ENCODE measurements around the gene PCDHGC3.

The PCDHGC3 gene

DNA sequence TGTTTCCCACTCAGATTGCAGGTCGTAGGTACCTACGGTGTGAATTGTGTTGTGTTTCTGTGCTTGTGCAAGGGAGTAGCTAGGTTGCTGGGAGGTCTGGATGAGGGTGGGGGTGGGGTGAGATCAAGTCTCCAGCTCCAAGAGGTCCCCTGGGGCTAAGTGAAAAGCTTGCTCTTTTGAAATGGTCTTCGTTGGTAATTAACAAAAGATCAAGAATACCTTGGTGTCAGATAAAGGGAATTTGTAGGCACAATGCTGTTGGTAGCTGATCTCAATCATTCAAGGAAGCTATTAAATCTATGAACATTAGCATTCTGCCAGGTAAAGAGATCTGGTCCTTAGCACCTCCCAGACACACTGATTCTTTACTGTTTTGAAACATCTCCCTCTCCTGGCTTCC, 8.1 kb downstream of the PCDHGC3 start:
- TF ChIP-seq, protein P1, sequence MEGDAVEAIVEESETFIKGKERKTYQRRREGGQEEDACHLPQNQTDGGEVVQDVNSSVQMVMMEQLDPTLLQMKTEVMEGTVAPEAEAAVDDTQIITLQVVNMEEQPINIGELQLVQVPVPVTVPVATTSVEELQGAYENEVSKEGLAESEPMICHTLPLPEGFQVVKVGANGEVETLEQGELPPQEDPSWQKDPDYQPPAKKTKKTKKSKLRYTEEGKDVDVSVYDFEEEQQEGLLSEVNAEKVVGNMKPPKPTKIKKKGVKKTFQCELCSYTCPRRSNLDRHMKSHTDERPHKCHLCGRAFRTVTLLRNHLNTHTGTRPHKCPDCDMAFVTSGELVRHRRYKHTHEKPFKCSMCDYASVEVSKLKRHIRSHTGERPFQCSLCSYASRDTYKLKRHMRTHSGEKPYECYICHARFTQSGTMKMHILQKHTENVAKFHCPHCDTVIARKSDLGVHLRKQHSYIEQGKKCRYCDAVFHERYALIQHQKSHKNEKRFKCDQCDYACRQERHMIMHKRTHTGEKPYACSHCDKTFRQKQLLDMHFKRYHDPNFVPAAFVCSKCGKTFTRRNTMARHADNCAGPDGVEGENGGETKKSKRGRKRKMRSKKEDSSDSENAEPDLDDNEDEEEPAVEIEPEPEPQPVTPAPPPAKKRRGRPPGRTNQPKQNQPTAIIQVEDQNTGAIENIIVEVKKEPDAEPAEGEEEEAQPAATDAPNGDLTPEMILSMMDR (IDR thresholded peaks at IDR 0.05; ENCODE audit: unreplicated experiment in 3 of 3), result no peak
- H3K4me3 Mint-ChIP-seq, result peak overlapping the region; percentile 75 to 90 (median 86)
- peaks cover 80% of the 10 kb centered on the region for H3K36me3 Mint-ChIP-seq (ENCODE audit: low read depth)
- peaks cover 37% of the 10 kb centered on the region for H3K4me1 Mint-ChIP-seq
- H3K27ac Mint-ChIP-seq, result peak overlapping the region; percentile 37 to 79 (median 75)
- no peaks in the 10 kb centered on the region for H3K27me3 Mint-ChIP-seq (ENCODE audit: low read depth)
- H3K9me3 Mint-ChIP-seq, result peaks cover 39% of the 10 kb centered on the region

DNA sequence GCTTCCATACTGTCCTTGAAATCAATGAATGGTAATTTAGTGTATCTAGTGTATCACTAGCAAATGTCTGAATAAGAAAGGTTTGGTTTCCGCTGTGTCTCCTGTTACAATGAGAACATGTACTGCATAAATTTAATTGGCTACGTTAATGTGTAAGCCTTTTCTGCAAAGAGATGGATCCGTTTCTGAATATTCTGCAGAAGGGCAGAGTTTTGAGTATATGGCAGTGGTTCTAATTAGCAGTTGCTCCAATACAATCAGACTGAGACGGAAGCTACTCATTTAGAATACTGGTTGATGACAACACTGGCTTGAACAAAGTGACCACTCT, 8.5 kb downstream of the PCDHGC3 start:
- Mint-ChIP-seq H3K27ac (peak overlapping the region; percentile 37 to 79 (median 75)), H3K4me3 (peak overlapping the region; percentile 75 to 90 (median 86)), H3K36me3 (ENCODE audit: low read depth) (peaks cover 82% of the 10 kb centered on the region), H3K9me3 (peaks cover 42% of the 10 kb centered on the region), H3K27me3 (ENCODE audit: low read depth) (no peaks in the 10 kb centered on the region), H3K4me1 (peaks cover 37% of the 10 kb centered on the region)
- TF ChIP-seq, protein P1 (IDR thresholded peaks at IDR 0.05; ENCODE audit: unreplicated experiment in 3 of 3), result no peak

DNA sequence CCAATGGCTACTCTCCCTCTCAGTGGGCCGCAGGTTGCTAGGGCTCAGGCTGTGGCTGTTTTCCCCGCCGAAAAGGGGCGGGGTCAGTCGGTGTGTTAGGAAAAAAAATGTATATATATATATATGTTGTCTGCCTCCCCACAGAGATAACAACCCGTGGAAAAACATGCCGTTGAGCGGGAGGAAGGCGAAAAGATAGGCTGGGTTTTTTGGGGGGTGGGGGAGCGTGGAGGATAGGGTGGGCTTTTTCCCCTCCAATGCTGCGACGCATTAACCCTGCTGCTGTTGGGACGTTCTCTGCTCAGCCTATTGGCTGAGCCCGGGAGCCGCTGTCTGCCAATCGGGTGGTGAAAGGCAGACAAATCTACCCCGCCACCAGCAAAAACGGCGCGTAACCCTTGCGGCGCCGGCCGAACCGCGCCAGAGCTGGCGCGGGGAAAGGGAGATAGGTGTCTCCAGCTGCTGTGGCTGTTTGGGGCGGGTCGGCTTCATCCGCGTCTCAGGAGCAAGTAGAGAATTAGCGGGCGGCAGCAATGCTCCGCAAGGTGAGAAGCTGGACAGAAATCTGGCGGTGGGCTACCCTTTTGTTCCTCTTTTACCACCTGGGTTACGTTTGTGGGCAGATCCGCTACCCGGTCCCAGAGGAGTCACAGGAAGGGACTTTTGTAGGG, 9.0 kb downstream of the PCDHGC3 start, which contains the start of gene PCDHGC4:
Gene PCDHGC4, plus strand, starts transcription at position 390 of the 671 bp plus-strand sequence. Its CDS starts 144 bp downstream, at position 534.
- H3K4me3 Mint-ChIP-seq, result peak within 1 kb of the TSS; percentile 75 to 90 (median 86)
- peaks cover 40% of the 10 kb centered on the region for H3K9me3 Mint-ChIP-seq
- H3K27me3 Mint-ChIP-seq (ENCODE audit: low read depth), result no peaks in the 10 kb centered on the region
- peak within 1 kb of the TSS; percentile 37 to 79 (median 75) for H3K27ac Mint-ChIP-seq
- peaks cover 82% of the 10 kb centered on the region for H3K36me3 Mint-ChIP-seq (ENCODE audit: low read depth)
- TF ChIP-seq, protein P1 (IDR thresholded peaks at IDR 0.05; ENCODE audit: unreplicated experiment in 3 of 3), result no peak
- H3K4me1 Mint-ChIP-seq, result peaks cover 37% of the 10 kb centered on the region

DNA sequence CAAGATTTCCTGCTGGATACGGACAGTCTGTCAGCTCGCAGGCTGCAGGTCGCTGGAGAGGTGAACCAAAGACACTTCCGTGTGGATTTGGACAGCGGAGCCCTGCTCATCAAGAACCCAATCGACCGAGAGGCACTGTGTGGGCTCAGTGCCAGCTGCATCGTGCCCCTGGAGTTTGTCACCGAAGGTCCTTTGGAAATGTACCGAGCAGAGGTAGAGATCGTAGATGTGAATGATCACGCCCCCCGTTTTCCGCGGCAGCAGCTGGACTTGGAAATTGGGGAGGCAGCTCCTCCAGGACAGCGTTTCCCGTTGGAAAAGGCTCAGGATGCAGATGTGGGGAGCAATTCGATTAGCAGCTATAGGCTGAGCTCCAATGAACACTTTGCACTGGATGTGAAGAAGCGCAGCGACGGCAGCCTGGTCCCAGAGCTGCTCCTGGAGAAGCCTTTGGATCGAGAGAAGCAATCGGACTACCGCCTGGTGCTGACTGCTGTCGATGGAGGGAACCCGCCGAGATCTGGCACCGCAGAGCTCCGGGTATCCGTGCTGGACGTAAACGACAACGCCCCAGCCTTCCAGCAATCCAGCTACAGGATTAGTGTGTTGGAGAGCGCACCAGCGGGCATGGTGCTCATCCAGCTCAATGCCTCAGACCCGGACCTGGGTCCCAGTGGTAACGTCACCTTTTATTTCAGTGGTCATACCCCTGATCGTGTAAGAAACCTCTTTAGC, 9.7 kb downstream of the PCDHGC3 start:
- peaks cover 82% of the 10 kb centered on the region for H3K36me3 Mint-ChIP-seq (ENCODE audit: low read depth)
- TF ChIP-seq, protein P1 (IDR thresholded peaks at IDR 0.05; ENCODE audit: unreplicated experiment in 3 of 3), result no peak
- H3K9me3 Mint-ChIP-seq, result peaks cover 44% of the 10 kb centered on the region
- H3K27me3 Mint-ChIP-seq (ENCODE audit: low read depth), result no peaks in the 10 kb centered on the region
- peaks cover 37% of the 10 kb centered on the region for H3K4me1 Mint-ChIP-seq
- peak overlapping the region; percentile 37 to 79 (median 75) for H3K27ac Mint-ChIP-seq
- H3K4me3 Mint-ChIP-seq, result peak overlapping the region; percentile 75 to 90 (median 86)

DNA sequence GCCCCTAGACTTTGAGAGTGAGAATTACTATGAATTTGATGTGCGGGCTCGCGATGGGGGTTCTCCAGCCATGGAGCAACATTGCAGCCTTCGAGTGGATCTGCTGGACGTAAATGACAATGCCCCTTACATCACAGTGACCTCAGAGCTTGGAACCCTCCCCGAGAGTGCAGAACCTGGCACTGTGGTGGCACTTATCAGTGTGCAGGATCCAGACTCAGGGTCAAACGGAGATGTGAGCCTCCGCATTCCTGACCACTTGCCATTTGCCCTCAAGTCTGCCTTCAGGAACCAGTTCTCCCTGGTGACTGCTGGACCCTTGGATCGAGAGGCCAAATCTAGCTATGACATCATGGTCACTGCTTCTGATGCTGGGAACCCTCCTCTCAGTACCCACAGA, 10.3 kb downstream of the PCDHGC3 start:
- Mint-ChIP-seq H3K36me3 (ENCODE audit: low read depth) (peaks cover 82% of the 10 kb centered on the region), H3K4me1 (peaks cover 37% of the 10 kb centered on the region), H3K27me3 (ENCODE audit: low read depth) (no peaks in the 10 kb centered on the region), H3K4me3 (peak overlapping the region; percentile 40 to 86 (median 73)), H3K9me3 (peaks cover 48% of the 10 kb centered on the region), H3K27ac (no peak overlapping the region)
- TF ChIP-seq, protein P1 (IDR thresholded peaks at IDR 0.05; ENCODE audit: unreplicated experiment in 3 of 3), result no peak
